Suppressor macrophage treated with lipopolysaccharide for 4 hours (primary cell): Measurements from ENCODE around the gene MTO1.
"Not testable (repeated sequence)": the region's sequence is repeated elsewhere in the genome, so short reads cannot be mapped to it uniquely, and the experiment has no call there.

Experiments used
- DNase-seq: peaks from one replicate; pipeline ENCODE4 v3.0.0-alpha.2; 2020

The MTO1 gene

GRCh38 chr6:73461537-73462350 lies at the start of gene MTO1:
TSS of gene MTO1 (plus strand) at chr6:73461737. CDS start at chr6:73461855, 118 bp downstream.
- DNase-seq, result peak; percentile 94

- no peak for DNase-seq
Observed at GRCh38 chr6:73413102-73413501, 48.4 kb upstream of the MTO1 start.

- no peak for DNase-seq
Observed at GRCh38 chr6:73418081-73418741, 43.3 kb upstream of the MTO1 start.

- no peak for DNase-seq
Observed at GRCh38 chr6:73421534-73421933, 40.0 kb upstream of the MTO1 start.

GRCh38 chr6:73435236-73435635 lies 26.3 kb upstream of the MTO1 start:
- DNase-seq, result no peak

GRCh38 chr6:73443555-73443954 lies 18.0 kb upstream of the MTO1 start:
- no peak for DNase-seq

- DNase-seq, result peak; percentile 53
Observed at GRCh38 chr6:73451223-73452106, 10.1 kb upstream of the MTO1 start.

- peak; percentile 96 for DNase-seq
Observed at GRCh38 chr6:73452107-73452461, 9.5 kb upstream of the MTO1 start, which contains the start of gene CGAS. TSS of gene CGAS (minus strand) at chr6:73452297. CDS start at chr6:73452181, 116 bp downstream.

GRCh38 chr6:73455865-73456629 lies 5.5 kb upstream of the MTO1 start:
- DNase-seq, result peak; percentile 88

GRCh38 chr6:73459474-73459873 lies 2.1 kb upstream of the MTO1 start:
- not testable (repeated sequence) for DNase-seq

GRCh38 chr6:73460056-73460455 lies 1.5 kb upstream of the MTO1 start:
- no peak for DNase-seq

- peak; percentile 75 for DNase-seq
Observed at GRCh38 chr6:73471686-73472290, 10.3 kb downstream of the MTO1 start.

GRCh38 chr6:73476723-73477122 lies 15.2 kb downstream of the MTO1 start:
- no peak for DNase-seq

- no peak for DNase-seq
Observed at GRCh38 chr6:73477407-73477806, 15.9 kb downstream of the MTO1 start.

GRCh38 chr6:73481969-73482368 lies 20.4 kb downstream of the MTO1 start:
- no peak for DNase-seq

- no peak for DNase-seq
Observed at GRCh38 chr6:73484438-73484837, 22.9 kb downstream of the MTO1 start.

GRCh38 chr6:73487473-73487872 lies 25.9 kb downstream of the MTO1 start:
- DNase-seq, result no peak

- no peak for DNase-seq
Observed at GRCh38 chr6:73491377-73491776, 29.8 kb downstream of the MTO1 start.

GRCh38 chr6:73497915-73498314 lies 36.4 kb downstream of the MTO1 start:
- DNase-seq, result no peak

- peak; percentile 70 for DNase-seq
Observed at GRCh38 chr6:73503027-73503772, 41.7 kb downstream of the MTO1 start.

- no peak for DNase-seq
Observed at GRCh38 chr6:73504160-73504559, 42.6 kb downstream of the MTO1 start.
